NCI-H2227 (cell line): ENCODE results near the gene HIPK2.

Source experiments
- DNase-seq: peaks from one replicate; lab custom pipeline; 2025; ENCODE audit not compliant: unreplicated experiment; lab: John Stamatoyannopoulos, UW

Gene HIPK2

GRCh38 chr7:139515266-139515665 is 262.5 kb downstream of the HIPK2 start:
- DNase-seq: no peak
